Mucosa of gallbladder (tissue), 1 donor: ENCODE data around the gene APEH. TPM values are rescaled to one million over a fixed set of nuclear protein-coding genes. Genes with fewer than 3 reads are reported as not detected.
A peak's percentile ranks its signal among the peaks of the same experiment; 100 is the strongest.

Source experiments
- DNase-seq: peaks from one replicate; pipeline ENCODE4 v3.0.0-alpha.2; 2020; ENCODE audit warnings: low spot score
- total RNA-seq: library from RNA; stranded (reverse); gene quantifications from one replicate; pipeline ENCODE4 v1.2.1, GENCODE V29; 2021
- donor health status: DM: no; HTN: no; CAD: no.

Gene APEH
- total RNA-seq, 1 donor from 2014 or later: 128 TPM

GRCh38 chr3:49713336-49714105, 39.4 kb downstream of the APEH start:
- no peak for DNase-seq

GRCh38 chr3:49714728-49715550, 40.8 kb downstream of the APEH start:
- no peak for DNase-seq

GRCh38 chr3:49715611-49716121, 41.5 kb downstream of the APEH start:
- DNase-seq: no peak

- no peak for DNase-seq
Measured at GRCh38 chr3:49716169-49716568, 42.0 kb downstream of the APEH start.

- DNase-seq: no peak
Measured at GRCh38 chr3:49716691-49717210, 42.6 kb downstream of the APEH start.

- DNase-seq: no peak
Measured at GRCh38 chr3:49717211-49717958, 43.2 kb downstream of the APEH start.

GRCh38 chr3:49717959-49718857, 44.1 kb downstream of the APEH start:
- no peak for DNase-seq

- DNase-seq: no peak
Measured at GRCh38 chr3:49718858-49719213, 44.7 kb downstream of the APEH start.

- DNase-seq: peak; percentile 96
Measured at GRCh38 chr3:49719214-49719884, 45.2 kb downstream of the APEH start, which contains the start of gene AMIGO3. Gene AMIGO3, minus strand, starts transcription at chr3:49719684. Its CDS starts 219 bp downstream, at chr3:49719465.

- DNase-seq: no peak
Measured at GRCh38 chr3:49720855-49721595, 46.9 kb downstream of the APEH start.

- no peak for DNase-seq
Measured at GRCh38 chr3:49721596-49721895, 47.4 kb downstream of the APEH start.

- no peak for DNase-seq
Measured at GRCh38 chr3:49721896-49722781, 48.0 kb downstream of the APEH start.

- no peak for DNase-seq
Measured at GRCh38 chr3:49722896-49723295, 48.7 kb downstream of the APEH start.

GRCh38 chr3:49723296-49723627, 49.1 kb downstream of the APEH start:
- DNase-seq: peak; percentile 68

GRCh38 chr3:49723628-49724551, 49.7 kb downstream of the APEH start, which contains the start of gene GMPPB:
Gene GMPPB, minus strand, starts transcription at chr3:49723951. Its CDS starts 225 bp downstream, at chr3:49723726.
- peak; percentile 97 for DNase-seq

- DNase-seq: no peak
Measured at GRCh38 chr3:49724586-49724985, 50.4 kb downstream of the APEH start.

- DNase-seq: peak; percentile 46
Measured at GRCh38 chr3:49725906-49726681, 51.9 kb downstream of the APEH start.
